OCI-LY3 (cell line): ENCODE data around the gene PCMT1.

ENCODE experiments used
- CTCF ChIP-seq: fragments of 200-600, 300-600 bp; sonication (generic); IDR thresholded peaks from 2 replicates; pipeline ENCODE4 v1.5.1; 2014; ENCODE audit warnings: antibody characterized with exemption, low read length, low read depth
- EZH2phosphoT487 ChIP-seq: fragments of 200-600 bp; shearing (Covaris generic); IDR thresholded peaks from 2 replicates; pipeline ENCODE4 v1.6.1; 2018; ENCODE audit warnings: antibody characterized with exemption, mixed run types, low read depth

- TF ChIP-seq CTCF (no peak), EZH2phosphoT487 (no peak)
Measured at GRCh38 chr6:149852180-149852579, 102.6 kb downstream of the PCMT1 start.
